Gastrocnemius medialis (tissue), 4 donors: ENCODE results near the gene DHX8.

ENCODE experiments used
- POLR2A ChIP-seq, 2 donors: fragments of 450-650 bp; IDR thresholded peaks; one replicate each; pipeline ENCODE4 v1.6.1; 2017; ENCODE audit warnings: antibody characterized with exemption in 2 of 2, mild to moderate bottlenecking in 2 of 2, moderate library complexity in 2 of 2
- TF ChIP-seq, protein P1 (sequence below), 5 experiments: fragments of 450-650 bp in 3 of 5; fragments of 200-600 bp in 2 of 5; sonication (generic) in 2 of 5; IDR thresholded peaks in 4 of 5; conservative IDR thresholded peaks in 1 of 5; 1 replicate in 4 of 5; 2 replicates in 1 of 5; pipeline ENCODE4 v1.5.1; 2016 to 2019; ENCODE audit warnings: antibody characterized with exemption in 5 of 5, mild to moderate bottlenecking in 3 of 5, moderate library complexity in 3 of 5

DNA sequence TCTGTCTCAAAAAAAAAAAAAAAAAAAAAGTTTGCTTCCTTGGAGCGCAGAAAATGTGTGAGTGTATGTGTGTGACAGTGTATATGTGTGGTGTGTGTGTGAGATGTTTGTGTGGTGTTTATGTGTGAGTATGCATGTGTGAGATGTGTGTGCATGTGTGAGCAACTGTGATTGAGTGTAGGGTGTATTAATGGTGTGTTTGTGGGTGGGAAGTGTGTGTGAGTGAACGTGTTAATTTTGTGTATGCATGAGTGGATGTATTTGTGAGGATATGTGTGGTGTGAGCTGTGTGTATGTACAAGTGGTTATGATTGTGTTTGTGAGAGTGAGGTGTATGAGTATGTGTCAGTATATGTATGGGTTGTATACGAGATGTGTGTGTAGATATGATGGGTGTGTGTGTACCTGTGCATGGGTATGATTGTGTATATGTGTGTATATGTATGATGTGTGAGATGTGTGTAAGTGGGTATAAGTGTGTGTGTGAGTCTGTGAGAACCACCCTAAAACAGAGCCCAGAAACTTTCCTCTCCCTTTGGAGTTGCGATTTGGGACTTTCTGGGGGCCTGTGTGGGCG lies 84.8 kb downstream of the DHX8 start:
- TF ChIP-seq, protein P1, sequence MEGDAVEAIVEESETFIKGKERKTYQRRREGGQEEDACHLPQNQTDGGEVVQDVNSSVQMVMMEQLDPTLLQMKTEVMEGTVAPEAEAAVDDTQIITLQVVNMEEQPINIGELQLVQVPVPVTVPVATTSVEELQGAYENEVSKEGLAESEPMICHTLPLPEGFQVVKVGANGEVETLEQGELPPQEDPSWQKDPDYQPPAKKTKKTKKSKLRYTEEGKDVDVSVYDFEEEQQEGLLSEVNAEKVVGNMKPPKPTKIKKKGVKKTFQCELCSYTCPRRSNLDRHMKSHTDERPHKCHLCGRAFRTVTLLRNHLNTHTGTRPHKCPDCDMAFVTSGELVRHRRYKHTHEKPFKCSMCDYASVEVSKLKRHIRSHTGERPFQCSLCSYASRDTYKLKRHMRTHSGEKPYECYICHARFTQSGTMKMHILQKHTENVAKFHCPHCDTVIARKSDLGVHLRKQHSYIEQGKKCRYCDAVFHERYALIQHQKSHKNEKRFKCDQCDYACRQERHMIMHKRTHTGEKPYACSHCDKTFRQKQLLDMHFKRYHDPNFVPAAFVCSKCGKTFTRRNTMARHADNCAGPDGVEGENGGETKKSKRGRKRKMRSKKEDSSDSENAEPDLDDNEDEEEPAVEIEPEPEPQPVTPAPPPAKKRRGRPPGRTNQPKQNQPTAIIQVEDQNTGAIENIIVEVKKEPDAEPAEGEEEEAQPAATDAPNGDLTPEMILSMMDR (IDR thresholded peaks at IDR 0.05 in 4 of 5, conservative IDR thresholded peaks at IDR 0.05 in 1 of 5) = no peak
- TF ChIP-seq POLR2A (IDR thresholded peaks at IDR 0.05) = no peak
